Measurements from ENCODE around the gene TMEM101.
A peak's percentile ranks its signal among the peaks of the same experiment; 100 is the strongest.
"Not testable (repeated sequence)": the region's sequence is repeated elsewhere in the genome, so short reads cannot be mapped to it uniquely, and the experiment has no call there.

TMEM101 gene

DNA sequence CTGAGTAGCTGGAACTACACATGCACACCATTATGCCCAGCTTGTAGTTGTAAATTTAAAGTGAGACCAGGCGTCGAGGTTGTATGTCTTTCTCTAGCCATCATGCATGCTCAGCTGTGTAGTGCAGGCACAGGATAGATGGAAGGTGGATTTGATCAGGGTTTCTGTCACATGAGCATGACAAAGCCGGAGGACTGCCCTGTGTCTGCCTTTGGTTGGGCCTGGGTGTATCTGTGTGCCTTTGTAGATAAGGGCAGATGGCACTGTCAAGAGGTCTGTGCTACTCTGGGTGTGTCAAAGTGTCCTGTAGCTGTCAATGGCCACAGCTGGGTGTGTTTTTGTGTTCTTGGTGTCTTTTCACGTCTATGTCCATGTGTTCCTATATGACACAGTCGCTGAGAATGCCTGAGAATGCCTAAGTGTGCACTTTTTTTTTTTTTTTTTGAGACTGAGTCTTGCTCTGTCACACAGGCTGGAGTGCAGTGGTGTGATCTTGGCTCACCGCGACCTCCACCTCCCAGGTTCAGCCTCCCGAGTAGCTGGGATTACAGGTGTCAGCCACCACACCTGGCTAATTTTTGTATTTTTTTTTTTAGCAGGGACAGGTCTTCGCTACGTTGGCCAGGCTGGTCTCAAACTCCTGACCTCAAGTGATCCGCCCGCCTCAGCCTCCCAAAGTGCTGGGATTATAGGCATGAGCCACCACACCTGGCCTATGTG, 14.5 kb downstream of the TMEM101 start:
- DNase-seq (ENCODE audit: low read depth in 2 of 2), result no peak

DNA sequence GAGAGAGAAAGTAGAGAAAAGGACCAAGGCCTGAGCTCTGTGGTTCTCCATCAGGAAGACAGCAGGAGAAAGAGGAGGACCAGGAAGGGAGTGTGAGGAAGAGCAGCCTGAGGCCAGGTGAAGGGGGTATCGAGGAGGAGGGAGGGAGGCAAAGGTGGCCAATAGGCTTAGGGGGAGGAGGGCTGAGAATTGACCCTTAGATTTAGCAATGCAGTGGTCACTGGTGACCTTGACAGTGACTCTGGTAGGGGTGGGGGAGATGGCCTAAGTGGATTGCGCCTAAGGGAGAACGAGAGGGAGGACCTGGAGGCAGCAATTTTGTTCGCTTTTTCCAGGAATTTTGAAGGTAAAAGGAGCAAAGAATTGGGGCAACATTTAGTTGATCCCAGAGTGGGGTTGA, 15.7 kb downstream of the TMEM101 start:
- DNase-seq (ENCODE audit: low read depth in 2 of 2), result no peak

DNA sequence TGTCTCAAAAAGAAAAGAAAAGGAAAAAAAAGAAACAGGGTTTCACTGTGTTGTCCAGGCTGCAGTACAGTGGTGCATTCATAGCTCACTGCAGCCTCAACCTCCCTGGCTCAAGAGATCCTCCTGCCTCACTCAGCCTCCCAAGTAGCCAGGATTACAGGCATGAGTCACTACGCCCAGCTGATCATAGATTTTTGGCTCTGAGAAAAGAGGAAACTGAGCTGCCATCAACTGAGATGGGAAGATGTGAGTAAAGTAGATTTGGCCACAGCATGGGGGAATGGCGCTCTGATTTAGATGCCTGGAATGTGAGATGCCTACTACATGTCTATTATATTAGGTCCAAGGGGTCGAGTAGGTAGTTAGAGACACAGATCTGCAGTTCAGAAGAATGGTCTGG, 16.2 kb downstream of the TMEM101 start:
- DNase-seq (ENCODE audit: low read depth in 2 of 2), result no peak

DNA sequence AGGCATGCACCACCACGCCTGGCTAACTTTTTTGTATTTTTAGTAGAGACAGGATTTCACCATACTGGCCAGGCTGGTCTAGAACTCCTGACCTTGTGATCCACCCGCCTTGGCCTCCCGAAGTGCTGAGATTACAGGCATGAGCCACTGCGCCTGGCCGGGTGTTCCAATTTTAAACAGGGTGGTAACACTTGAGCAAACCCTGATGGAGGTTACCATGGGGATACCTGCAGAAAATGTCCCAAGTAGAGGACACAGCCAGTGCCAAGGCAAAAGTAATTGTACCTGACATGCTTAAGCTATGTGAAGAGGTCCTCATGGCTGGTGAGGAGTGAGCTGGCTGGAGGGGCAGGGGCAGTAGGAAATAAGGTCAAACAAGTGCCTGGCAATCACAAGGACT, 17.6 kb downstream of the TMEM101 start:
- DNase-seq (ENCODE audit: low read depth in 2 of 2), result not testable (repeated sequence)

DNA sequence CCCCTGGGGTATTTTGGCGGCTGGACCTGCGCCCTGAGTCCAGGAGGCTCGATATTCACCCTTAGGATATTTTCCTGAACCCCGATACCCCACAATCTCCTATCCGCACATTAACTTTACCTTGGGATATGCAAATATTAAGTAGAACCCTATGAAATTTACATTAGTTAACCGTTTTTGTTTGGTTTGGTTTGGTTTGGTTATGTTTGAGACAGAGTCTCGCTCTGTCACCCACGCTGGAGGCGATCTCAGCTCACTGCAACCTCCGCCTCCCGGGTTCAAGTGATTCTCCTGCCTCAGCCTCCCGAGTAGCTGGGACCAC, 19.7 kb downstream of the TMEM101 start:
- no peak for DNase-seq (ENCODE audit: low read depth in 2 of 2)

DNA sequence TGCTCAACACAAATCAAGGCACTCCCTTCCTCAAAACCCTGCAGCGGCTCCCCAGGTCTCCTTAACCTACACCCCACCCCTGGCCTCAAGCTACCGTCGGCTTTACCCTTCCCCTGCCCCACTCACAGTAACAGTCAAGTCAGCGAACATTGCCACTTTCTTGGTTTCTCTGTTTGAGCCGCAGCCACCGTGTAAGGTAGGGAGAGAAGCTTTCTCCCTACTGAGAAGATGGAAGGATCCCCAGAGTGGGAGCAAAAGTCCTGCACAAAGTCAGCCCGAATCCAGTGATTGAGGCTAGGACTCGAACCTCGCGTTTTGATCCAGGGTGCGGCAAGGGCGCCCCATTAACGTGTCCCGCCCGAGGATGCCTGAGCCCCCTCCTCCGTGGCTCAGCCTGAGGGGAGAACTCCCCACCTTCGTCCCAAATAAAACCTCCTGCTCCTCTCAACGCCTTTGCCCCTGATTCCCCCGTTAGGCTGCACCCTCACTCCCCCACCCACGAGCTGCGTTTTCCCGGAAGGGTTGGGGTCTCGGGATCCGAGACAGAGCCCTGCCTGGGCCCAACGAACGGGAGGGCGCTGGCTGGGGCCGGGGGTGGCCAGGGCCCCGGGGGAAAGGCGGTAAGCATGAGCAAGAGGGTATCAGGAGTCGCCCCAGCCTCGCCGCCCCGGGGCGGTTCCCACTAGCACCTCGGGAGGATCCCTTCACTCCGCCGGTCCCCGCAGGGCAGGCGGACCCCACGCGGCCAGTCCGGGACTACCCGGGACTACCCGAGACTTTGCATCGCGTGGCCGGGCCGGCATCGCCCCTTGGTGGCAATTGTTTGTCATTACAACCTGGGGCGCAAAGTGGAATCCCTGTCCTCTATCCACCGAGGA, 20.3 kb downstream of the TMEM101 start:
- peak; percentile 48 to 53 for DNase-seq (ENCODE audit: low read depth in 2 of 2)

DNA sequence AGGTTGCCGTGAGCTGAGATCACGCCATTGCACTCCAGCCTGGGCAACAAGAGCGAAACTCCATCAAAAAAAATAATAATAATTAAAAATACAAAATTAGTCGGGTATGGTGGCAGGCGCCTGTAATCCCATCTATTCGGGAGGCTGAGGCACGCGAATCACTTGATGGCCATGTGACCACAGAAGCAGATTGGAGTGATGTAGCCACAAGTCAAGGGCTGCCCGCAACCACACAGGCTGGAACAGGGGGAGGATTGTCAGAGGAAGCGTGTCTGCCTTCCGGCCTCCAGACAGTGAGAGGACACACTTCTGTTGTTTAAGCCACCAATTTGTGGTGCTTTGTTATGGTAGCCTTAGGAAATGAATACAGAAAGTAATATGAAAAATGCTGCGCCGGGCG, 22.1 kb downstream of the TMEM101 start:
- DNase-seq (ENCODE audit: low read depth in 2 of 2), result no peak

DNA sequence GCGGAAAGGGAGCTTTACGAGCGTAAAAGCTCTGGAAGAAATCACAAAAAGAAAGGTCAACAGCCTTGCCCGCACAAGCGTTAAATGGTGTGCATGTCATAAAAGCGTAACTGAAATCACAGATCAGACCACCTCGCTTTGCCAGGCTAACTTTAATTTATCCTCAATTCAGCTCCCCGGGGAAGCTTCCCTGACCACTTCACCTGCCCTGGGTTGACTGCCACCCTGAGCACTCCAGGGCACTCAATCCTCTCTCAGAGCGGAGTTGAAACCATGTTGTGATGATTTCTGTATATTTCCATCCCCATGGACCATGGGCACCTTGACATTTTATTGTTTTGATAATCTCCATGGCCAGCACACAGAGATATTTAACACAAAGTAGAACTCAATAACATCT, 26.5 kb downstream of the TMEM101 start:
- DNase-seq (ENCODE audit: low read depth in 2 of 2), result no peak

DNA sequence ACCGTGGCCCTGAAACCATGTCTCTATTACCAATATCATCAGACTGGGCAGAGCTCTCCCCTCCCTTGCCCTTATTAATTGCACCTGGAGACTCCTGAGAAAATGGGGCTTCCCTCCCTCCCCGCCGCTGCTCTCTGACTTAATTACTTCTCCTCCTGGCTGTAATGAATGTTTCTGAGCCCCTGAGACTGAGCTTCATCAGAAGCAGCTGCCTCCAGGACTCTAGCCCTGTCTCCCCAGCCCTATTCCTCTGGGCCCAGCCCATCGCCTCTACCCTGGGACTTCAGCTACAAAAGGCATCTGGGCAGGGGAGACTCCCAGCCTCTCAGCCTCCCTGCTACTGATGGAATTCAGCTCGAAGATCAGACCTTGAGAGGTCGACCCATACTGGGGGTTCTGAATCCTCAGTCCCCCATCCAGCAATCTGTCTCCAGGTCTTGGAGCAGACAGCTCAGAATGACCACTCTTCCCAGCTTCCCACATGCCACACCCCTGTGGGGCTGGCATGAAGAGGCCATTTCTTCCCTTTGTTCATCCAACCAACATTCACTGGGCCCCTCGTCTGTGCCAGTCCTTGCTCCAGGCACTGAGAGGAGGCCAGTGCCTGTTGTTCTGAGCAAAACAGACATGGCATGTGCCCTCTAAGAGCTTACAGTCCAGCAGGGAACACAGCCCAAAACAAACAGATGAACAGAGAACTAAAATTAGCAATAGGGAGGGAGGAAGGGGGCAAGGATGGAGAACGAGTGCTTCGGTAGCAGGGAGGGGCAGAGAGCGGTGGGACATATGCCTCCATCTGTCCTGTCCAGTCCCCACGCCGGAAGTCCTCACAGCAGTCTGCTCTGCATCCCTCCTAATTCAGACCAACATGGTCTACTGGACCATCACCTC, 27.4 kb downstream of the TMEM101 start:
- no peak for DNase-seq (ENCODE audit: low read depth in 2 of 2)

DNA sequence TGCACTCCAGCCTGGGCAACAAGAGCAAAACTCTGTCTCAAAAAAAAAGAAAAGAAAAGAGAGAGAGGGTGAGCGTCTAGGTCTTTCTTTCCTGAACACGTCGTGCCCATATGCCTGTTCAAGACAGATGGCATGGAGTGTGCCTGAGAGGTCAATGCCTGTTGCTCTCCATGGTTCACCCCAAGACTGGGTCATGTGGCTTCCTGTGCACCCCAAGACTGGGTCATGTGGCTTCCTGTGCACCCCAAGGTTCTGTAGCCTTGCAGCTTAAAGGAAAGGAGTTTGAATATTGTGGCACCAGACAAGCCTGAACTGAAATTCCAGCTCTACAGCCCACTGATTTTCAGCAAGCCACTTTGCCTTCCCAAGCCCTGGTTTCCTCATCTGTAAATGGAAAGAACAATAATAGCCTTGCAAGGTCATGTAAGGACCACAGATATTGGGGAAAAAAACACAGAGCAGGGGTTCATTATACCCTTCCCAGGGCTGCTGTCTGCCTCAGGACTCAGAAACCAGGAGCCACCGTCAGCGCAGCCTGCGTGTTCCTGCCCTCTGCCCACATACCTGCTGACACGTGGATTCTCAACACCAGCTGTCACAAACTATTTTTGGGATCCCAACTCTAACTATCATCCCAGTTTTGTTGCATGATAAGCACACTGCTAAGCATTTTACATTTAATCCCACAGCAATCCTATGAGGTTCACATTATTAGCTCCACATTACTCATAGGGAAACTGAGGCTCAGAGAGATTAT, 28.4 kb downstream of the TMEM101 start:
- no peak for DNase-seq (ENCODE audit: low read depth in 2 of 2)

DNA sequence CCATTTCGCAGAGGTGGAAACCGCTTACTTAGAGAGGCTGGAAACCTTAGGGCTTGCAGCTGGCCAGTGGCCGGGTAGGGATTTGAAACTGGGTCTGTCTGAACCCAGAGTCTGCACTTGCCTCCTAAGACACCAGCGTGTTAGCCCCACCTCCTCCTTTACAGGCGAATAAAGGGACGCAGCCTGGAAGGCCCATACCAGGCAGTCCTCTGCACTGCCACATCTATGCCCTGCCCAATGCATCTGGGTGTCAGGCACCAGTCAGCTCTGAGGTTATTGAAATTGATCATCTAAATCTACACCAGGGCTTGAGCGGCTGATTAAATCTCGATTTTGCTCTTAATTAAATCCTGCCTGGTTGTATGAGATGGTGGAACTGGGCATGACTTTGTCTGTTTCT, 30.2 kb downstream of the TMEM101 start:
- DNase-seq (ENCODE audit: low read depth in 2 of 2), result no peak

DNA sequence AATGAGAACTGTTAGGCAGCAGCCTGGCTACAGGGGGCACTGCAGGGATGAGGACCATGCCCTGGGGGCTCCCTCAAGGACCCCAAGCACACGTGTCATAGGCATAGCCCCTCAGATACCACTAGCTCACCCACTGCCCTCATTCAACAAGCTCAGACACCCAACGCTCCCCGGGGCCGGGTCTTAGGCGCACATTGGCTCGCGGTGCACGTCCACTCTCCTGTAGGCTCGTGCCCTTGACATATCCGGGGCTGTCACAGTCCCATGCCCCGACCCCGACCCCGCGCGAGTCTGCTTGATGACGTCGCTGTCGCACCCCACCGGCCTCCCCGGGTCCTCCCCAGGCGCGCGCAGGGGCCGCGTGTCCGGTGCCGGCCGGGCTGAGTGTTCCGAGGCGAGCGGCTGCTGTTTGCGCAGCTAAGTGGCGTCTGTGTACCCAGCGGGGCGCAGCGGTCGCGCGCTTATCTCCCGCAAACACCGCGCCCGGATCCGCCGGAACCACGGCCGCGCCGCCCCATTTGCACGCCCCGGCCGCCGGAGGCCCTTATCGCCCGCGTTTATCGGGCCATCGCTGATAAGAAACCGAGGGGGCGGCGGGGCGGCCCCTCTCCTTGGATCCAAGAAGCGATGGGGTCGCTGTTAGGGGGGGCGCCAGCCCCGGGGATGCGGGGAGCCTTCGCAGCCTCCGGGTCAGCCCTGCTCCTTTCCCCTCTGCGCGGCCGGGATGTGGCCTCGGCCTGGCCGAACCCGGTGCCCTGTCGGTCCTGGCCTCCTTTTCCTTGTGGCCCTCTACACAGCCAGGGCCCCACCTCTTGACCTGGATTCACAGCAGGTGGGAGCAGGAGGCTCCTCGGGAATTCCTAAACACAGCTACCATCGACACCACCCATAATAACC, 31.0 kb downstream of the TMEM101 start:
- DNase-seq (ENCODE audit: low read depth in 2 of 2), result no peak

DNA sequence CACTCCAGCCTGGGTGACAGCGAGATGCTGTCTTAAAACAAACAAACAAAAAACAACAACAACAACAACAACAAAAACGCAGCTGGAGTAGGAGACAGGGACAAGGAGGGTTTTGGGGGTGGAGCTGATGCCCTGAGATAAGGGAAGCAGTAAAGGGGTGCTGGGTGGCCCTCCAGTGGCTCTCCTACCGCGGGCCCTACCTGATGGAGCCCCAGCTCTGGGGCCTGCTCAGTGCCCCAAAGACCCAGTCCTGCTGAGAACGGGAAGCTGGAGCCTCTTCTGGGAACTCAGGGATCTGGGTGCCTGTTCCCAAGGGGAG, 31.6 kb downstream of the TMEM101 start:
- no peak for DNase-seq (ENCODE audit: low read depth in 2 of 2)

DNA sequence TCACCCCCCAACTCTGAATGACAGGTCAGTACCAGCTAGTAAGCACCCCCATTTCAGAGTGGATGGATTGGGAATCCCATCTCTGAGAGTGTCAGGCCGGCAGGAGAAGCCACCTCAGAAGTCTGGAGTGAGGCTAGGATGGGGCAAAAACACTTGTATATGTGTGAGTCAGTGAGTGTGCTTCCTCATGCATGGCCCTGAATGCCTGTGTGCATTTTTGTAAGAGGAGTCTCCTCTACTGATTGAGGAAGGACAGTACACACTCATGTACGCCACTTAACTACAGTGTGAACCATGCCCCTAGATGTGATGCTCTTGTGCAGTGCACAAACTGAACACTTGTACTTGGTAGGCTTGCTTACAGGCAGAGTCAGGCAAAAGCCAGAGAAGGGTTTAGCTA, 32.6 kb downstream of the TMEM101 start:
- no peak for DNase-seq (ENCODE audit: low read depth in 2 of 2)

DNA sequence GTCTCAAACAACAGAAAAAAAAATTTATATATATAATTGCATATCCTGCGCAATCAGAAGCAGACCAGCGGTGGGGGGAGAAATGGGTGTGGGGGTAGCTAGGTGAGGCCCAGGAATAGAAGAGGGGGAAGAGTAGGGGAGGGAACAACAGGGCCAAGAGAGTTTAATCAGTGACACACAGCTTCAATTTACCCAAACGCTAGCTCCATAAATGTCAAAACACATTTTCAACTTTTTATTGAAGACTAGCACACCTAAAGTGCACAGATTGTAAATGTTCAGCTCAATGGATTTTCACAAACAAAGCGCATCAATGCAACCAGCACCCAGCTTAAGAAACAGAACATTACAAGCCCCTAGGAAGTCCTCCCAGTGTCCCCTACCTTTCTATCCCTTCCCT, 35.1 kb downstream of the TMEM101 start:
- no peak for DNase-seq (ENCODE audit: low read depth in 2 of 2)

DNA sequence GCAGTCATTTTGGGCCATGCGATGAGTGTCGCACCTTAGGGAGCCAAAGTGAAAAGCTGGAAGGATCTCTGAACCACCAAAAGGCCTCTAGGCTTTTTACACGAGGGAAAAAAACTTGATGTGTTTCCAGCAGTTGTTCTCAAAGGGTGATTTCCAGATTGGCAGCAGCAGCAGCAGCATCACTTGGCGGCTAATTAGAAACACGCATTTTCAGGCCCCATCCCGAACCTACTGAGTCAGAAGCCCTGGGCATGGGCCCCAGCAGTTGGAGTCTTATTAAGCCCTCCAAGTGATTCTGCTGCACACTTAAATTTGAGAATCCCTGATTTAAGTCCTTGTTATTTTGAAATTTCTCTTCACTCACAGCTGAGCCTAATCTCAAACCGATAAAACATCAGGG, 35.8 kb downstream of the TMEM101 start:
- DNase-seq (ENCODE audit: low read depth in 2 of 2), result no peak

DNA sequence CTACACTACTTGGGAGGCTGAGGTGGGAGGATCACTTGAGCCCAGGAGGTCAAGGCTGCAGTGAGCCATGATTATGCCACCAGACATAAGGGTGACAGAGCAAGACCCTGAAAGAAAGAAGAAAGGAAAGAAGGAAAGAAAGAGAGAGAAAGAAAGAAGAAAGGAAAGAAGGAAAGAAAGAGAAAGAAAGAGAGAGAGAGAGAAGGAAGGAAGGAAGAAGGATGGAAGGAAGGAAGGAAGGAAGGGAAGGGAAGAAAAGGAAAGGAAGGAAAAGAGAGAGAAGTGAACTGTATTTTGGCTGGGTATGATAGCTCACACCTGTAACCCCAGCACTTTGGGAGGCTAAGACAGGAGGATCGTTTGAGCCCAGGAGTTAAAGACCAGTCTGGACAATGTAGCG, 36.7 kb downstream of the TMEM101 start:
- DNase-seq (ENCODE audit: low read depth in 2 of 2), result no peak

DNA sequence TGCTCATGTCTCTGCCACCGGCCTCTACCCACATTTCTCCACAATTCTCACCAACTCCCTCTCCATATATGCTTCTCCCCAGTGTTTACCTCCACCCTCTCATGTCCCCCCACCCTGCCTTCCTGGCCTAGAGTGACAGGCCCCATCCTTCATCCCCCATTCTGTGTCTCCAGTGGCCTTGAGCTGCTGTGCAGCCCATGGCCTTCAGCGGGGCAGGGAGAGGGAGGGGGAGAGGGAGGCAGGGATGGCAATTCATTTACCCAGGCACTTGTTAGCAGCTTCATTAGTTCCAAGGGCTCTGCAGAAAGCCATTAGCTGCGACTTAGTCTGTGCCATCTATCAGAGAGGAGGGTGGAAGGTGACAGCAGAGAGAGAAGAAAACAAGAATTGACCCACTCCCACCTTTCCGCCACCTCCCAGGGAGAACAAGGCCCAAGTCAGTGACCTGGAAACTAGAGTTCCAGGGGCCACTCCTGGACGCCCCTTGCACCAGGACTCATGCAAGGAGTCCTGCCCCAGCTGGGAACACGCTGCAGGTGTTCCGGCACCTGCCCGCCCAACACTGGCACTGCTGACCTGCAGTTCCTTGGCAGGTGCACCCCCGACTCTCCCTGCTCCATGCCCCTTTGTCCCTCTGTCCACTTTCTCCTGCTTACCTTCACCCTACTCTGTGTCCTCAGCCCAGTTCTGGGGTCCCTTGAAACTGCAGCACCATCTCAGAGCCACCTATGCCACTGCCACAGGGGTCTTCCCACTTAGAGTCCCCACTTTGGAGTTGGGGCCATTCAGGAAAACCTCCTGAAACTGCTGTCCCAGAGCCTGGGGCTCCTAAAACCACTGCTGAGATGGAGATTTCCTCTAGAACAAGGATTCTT, 37.6 kb downstream of the TMEM101 start:
- no peak for DNase-seq (ENCODE audit: low read depth in 2 of 2)

DNA sequence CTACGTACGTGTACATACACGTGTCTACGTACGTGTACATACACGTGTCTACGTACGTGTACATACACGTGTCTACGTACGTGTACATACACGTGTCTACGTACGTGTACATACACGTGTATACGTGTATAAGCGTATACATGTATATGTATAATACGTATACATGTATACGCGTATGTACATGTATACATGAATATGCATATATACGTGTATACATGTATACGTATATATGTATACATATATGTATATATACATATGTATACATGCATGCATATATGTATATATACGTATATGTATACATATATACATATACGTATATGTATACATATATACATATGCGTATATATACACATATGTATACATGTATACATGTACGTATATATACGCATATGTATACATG, 38.9 kb downstream of the TMEM101 start:
- no peak for DNase-seq (ENCODE audit: low read depth in 2 of 2)

All from stimulated activated CD8-positive, alpha-beta memory T cell treated with anti-CD3 and anti-CD28 coated beads, Interleukin-15, amount 100 ng/mL, for 48 hours (primary cell).